Thoracic aorta (tissue), 2 donors: ENCODE results near the gene C11orf68. TPM values are rescaled to one million over a fixed set of nuclear protein-coding genes. Genes with fewer than 3 reads are reported as not detected.

Source experiments
- ATAC-seq: fragments of 150-250 bp; one replicate; pipeline ENCODE4 v1.8.0; 2017; ENCODE audit warnings: low read depth; ENCODE audit not compliant: insufficient number of reproducible peaks, low FRiP score
- DNase-seq: peaks from one replicate; pipeline ENCODE4 v3.0.0-alpha.2; 2020; ENCODE audit warnings: low spot score
- H3K27ac ChIP-seq, 2 donors: fragments of 200-600 bp; sonication (generic); 1 replicate in 1 of 2; 2 replicates in 1 of 2; pipeline ENCODE4 v1.5.1; 2016; ENCODE audit warnings: mild to moderate bottlenecking in 2 of 2, moderate library complexity in 2 of 2
- H3K27me3 ChIP-seq: fragments of 200-600 bp; sonication (generic); replicated peaks from 2 replicates; pipeline ENCODE4 v1.6.0; 2016; ENCODE audit warnings: mild to moderate bottlenecking; ENCODE audit not compliant: insufficient read depth
- H3K36me3 ChIP-seq: fragments of 200-600 bp; sonication (generic); one replicate; pipeline ENCODE4 v1.5.1; 2016
- H3K4me1 ChIP-seq, 2 donors: fragments of 200-600 bp; sonication (generic); 1 replicate in 1 of 2; 2 replicates in 1 of 2; pipeline versions ENCODE4 v1.5.1 to v1.6.0; 2016; ENCODE audit warnings: low read depth in 2 of 2, mild to moderate bottlenecking in 1 of 2; ENCODE audit not compliant: control insufficient read depth in 1 of 2
- H3K4me3 ChIP-seq: fragments of 200-600 bp; sonication (generic); 2 replicates; pipeline ENCODE4 v1.5.1; 2016; ENCODE audit warnings: mild to moderate bottlenecking
- H3K9me3 ChIP-seq: fragments of 200-600 bp; sonication (generic); 2 replicates; pipeline ENCODE4 v1.5.1; 2016
- total RNA-seq, 2 donors: library from RNA; depleted of rRNA; stranded (reverse); fragments of >200 nt; gene quantifications; one replicate each; pipeline versions ENCODE4 v1.1.0 to v1.2.3, GENCODE V29; 2016
- TF ChIP-seq, protein P1 (sequence below): fragments of 200-600 bp; sonication (generic); IDR thresholded peaks from one replicate; pipeline ENCODE4 v1.5.1; 2019; ENCODE audit warnings: antibody characterized with exemption

The C11orf68 gene
- total RNA-seq, 2 donors from 2014 or later: 16.3 to 27.9 TPM

- TF ChIP-seq, protein P1, sequence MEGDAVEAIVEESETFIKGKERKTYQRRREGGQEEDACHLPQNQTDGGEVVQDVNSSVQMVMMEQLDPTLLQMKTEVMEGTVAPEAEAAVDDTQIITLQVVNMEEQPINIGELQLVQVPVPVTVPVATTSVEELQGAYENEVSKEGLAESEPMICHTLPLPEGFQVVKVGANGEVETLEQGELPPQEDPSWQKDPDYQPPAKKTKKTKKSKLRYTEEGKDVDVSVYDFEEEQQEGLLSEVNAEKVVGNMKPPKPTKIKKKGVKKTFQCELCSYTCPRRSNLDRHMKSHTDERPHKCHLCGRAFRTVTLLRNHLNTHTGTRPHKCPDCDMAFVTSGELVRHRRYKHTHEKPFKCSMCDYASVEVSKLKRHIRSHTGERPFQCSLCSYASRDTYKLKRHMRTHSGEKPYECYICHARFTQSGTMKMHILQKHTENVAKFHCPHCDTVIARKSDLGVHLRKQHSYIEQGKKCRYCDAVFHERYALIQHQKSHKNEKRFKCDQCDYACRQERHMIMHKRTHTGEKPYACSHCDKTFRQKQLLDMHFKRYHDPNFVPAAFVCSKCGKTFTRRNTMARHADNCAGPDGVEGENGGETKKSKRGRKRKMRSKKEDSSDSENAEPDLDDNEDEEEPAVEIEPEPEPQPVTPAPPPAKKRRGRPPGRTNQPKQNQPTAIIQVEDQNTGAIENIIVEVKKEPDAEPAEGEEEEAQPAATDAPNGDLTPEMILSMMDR: no peak
- Histone ChIP-seq H3K36me3 (no peaks in the 10 kb centered on the region), H3K4me3 (no peak overlapping the region), H3K27ac (no peak overlapping the region), H3K9me3 (no peaks in the 10 kb centered on the region), H3K4me1 (no peaks in the 10 kb centered on the region), H3K27me3 (no peaks in the 10 kb centered on the region)
- DNase-seq: no peak
- ATAC-seq: no peak
Measured at GRCh38 chr11:65944191-65944590, 25.3 kb upstream of the C11orf68 start.

- Histone ChIP-seq H3K27ac (no peak overlapping the region), H3K27me3 (no peaks in the 10 kb centered on the region), H3K4me3 (no peak overlapping the region), H3K9me3 (no peaks in the 10 kb centered on the region), H3K36me3 (no peaks in the 10 kb centered on the region), H3K4me1 (no peaks in the 10 kb centered on the region)
- TF ChIP-seq, protein P1: no peak
- ATAC-seq: no peak
- DNase-seq: no peak
Measured at GRCh38 chr11:65942531-65942930, 23.7 kb upstream of the C11orf68 start.

GRCh38 chr11:65941720-65942310, 23.0 kb upstream of the C11orf68 start:
- TF ChIP-seq, protein P1: no peak
- Histone ChIP-seq H3K36me3 (no peaks in the 10 kb centered on the region), H3K4me1 (no peaks in the 10 kb centered on the region), H3K27me3 (no peaks in the 10 kb centered on the region), H3K4me3 (no peak overlapping the region), H3K9me3 (no peaks in the 10 kb centered on the region), H3K27ac (peak overlapping the region in 1 of 2 donors; percentile 8)
- DNase-seq (no peak), ATAC-seq (no peak)

GRCh38 chr11:65937766-65938165, 18.9 kb upstream of the C11orf68 start:
- ATAC-seq: no peak
- H3K4me3 ChIP-seq: no peak overlapping the region

DNA sequence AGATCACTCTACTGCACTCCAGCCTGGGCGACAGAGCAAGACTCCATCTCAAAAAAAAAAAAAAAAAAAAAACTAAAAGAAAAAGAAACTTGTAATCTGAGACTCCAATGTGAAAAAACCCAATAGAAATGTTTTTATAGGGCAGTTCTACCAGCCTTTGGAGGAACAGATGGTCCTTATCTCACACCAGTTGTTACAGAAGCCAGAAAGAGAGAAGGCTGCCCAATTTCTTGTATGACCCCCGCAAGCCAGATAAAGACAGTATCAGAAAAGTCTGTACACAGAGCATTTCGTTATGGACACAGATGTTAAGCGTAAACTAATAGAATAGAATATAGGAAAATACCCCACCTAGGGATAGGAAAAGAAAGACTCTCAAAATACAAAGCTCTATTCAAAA, 15.2 kb upstream of the C11orf68 start:
- H3K27ac ChIP-seq: no peak overlapping the region
- no peaks in the 10 kb centered on the region for H3K4me1 ChIP-seq
- no peaks in the 10 kb centered on the region for H3K9me3 ChIP-seq
- TF ChIP-seq, protein P1: no peak
- DNase-seq (no peak), ATAC-seq (no peak)
- H3K4me3 ChIP-seq: no peak overlapping the region
- H3K36me3 ChIP-seq: no peaks in the 10 kb centered on the region
- H3K27me3 ChIP-seq: no peaks in the 10 kb centered on the region

More at GRCh38 chr11:65937766-65938165, 18.9 kb upstream of the C11orf68 start:
- H3K4me1 ChIP-seq: no peaks in the 10 kb centered on the region
- H3K36me3 ChIP-seq: no peaks in the 10 kb centered on the region
- no peaks in the 10 kb centered on the region for H3K9me3 ChIP-seq
- no peak for DNase-seq
- no peaks in the 10 kb centered on the region for H3K27me3 ChIP-seq
- TF ChIP-seq, protein P1: no peak
- H3K27ac ChIP-seq: no peak overlapping the region
